Measurements from ENCODE around the gene MAGEA8. TPM values are rescaled to one million over a fixed set of nuclear protein-coding genes. Genes with fewer than 3 reads are reported as not detected.

Gene MAGEA8
- total and polyA plus RNA-seq, 7 donors: not detected

DNA sequence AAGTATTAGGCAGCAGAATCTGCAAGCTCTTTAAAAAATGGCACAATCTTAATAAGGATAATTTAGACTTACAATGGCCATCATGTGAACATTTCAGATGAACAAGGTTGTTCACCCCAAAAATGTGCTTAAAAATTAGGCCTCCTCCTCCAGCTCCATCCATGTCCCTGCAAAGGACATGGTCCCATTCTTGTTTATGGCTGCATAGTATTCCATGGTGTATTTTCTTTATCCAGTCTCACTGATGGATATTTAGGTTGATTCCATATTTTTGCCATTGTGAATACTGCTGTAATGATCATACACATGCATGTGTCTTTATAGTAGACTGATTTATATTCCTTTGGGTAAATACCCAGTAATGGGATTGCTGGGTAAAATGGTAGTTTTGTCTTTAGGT, 29.1 kb upstream of the MAGEA8 start:
- no peak overlapping the region for H3K4me3 ChIP-seq
- H3K36me3 ChIP-seq: no peaks in the 10 kb centered on the region
- H3K27me3 ChIP-seq: no peaks in the 10 kb centered on the region
- no peak overlapping the region for H3K27ac ChIP-seq
- DNase-seq: no peak
- TF ChIP-seq, protein P1, sequence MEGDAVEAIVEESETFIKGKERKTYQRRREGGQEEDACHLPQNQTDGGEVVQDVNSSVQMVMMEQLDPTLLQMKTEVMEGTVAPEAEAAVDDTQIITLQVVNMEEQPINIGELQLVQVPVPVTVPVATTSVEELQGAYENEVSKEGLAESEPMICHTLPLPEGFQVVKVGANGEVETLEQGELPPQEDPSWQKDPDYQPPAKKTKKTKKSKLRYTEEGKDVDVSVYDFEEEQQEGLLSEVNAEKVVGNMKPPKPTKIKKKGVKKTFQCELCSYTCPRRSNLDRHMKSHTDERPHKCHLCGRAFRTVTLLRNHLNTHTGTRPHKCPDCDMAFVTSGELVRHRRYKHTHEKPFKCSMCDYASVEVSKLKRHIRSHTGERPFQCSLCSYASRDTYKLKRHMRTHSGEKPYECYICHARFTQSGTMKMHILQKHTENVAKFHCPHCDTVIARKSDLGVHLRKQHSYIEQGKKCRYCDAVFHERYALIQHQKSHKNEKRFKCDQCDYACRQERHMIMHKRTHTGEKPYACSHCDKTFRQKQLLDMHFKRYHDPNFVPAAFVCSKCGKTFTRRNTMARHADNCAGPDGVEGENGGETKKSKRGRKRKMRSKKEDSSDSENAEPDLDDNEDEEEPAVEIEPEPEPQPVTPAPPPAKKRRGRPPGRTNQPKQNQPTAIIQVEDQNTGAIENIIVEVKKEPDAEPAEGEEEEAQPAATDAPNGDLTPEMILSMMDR (IDR thresholded peaks at IDR 0.05): no peak
- TF ChIP-seq EP300 (IDR thresholded peaks at IDR 0.05): no peak
- H3K9me3 ChIP-seq: peaks cover 0 to 3% (median 0%) of the 10 kb centered on the region in 4 donors
- no peaks in the 10 kb centered on the region for H3K4me1 ChIP-seq
- intact Hi-C loops (cut with DNase I): no loop called here

DNA sequence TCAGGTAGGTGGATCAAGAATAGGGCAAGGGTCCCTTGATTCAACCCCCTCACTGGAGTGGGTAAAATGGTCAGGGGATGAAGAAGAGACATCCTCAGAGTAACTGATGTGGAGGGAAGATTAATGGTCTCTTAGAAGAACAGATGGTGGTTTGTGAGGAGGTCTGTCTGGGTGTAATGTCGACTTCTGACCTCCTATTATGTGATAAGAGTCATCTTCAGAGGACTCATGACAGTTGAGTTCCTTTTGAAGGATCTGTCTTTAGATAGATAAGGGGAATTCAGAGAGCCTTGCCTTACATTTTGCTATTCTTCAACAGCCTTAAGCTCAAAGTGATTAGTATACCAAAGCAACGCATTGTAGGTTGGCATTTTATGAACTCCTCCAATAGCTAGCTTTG, 27.1 kb upstream of the MAGEA8 start:
- no peak for TF ChIP-seq POLR2A (IDR thresholded peaks at IDR 0.05)
- TF ChIP-seq, protein P1 (IDR thresholded peaks at IDR 0.05): no peak
- no peak for TF ChIP-seq POLR2AphosphoS5 (IDR thresholded peaks at IDR 0.05)
- TF ChIP-seq EP300 (IDR thresholded peaks at IDR 0.05): no peak
- Histone ChIP-seq H3K9me3 (peaks cover 0 to 3% (median 0%) of the 10 kb centered on the region in 4 donors), H3K4me1 (no peaks in the 10 kb centered on the region), H3K36me3 (no peaks in the 10 kb centered on the region), H3K4me3 (no peak overlapping the region), H3K27ac (no peak overlapping the region), H3K27me3 (no peaks in the 10 kb centered on the region)
- WGBS, 2 donors: 63 to 66% methylated on average over 2 of the region's 2 CpGs
- no peak for DNase-seq
- intact Hi-C loops (cut with DNase I): no loop called here

DNA sequence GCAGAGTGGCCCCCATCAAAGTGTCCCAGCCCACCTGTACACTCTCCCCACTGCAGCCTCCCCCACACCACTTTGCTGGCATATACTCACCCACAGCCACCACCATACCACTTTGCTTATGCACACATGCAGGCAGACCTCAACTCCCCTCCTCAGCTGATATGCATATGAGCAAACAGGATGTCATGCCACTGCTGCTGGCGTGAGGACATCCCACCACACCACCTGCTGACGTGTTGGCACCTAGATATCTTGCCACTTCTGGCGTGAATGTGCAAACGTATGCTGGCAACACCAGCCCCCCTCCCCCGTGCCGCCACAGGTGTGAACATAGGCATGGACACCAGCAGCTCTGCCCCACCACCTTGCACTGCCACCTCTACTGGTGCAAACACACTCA, 22.4 kb upstream of the MAGEA8 start:
- intact Hi-C loops (cut with DNase I): no loop called here
- WGBS, 2 donors: 92 to 93% methylated on average over 6 of the region's 6 CpGs
- Histone ChIP-seq H3K9me3 (peaks cover 0 to 6% (median 0%) of the 10 kb centered on the region in 4 donors), H3K4me1 (no peaks in the 10 kb centered on the region), H3K36me3 (no peaks in the 10 kb centered on the region), H3K27me3 (no peaks in the 10 kb centered on the region), H3K27ac (no peak overlapping the region), H3K4me3 (no peak overlapping the region)
- TF ChIP-seq EP300 (IDR thresholded peaks at IDR 0.05): no peak
- TF ChIP-seq, protein P1 (IDR thresholded peaks at IDR 0.05): no peak
- no peak for TF ChIP-seq POLR2AphosphoS5 (IDR thresholded peaks at IDR 0.05)
- no peak for TF ChIP-seq POLR2A (IDR thresholded peaks at IDR 0.05)
- DNase-seq: no peak

DNA sequence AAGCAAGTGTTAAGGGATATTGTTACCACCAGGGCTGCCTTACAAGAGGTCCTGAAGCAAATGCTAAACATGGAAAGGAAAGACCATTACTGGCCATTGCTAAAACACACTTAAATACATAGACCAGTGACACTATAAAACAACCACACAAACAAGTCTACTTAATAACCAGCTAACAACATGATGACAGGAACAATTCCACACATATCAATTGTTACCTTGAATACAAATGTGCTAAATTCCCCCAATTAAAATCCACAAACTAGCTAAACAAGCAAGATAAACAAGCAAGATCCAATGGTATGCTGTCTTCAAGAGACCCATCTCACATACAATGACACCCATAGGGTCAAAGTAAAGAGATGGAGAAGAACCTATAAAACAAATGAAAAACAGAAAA, 20.5 kb upstream of the MAGEA8 start:
- no peaks in the 10 kb centered on the region for H3K27me3 ChIP-seq
- no peaks in the 10 kb centered on the region for H3K4me1 ChIP-seq
- DNase-seq: no peak
- peaks cover 0 to 6% (median 0%) of the 10 kb centered on the region in 4 donors for H3K9me3 ChIP-seq
- H3K36me3 ChIP-seq: no peaks in the 10 kb centered on the region
- H3K27ac ChIP-seq: no peak overlapping the region
- intact Hi-C loops (cut with DNase I): no loop called here
- no peak overlapping the region for H3K4me3 ChIP-seq
- TF ChIP-seq, protein P1 (IDR thresholded peaks at IDR 0.05): no peak
- TF ChIP-seq POLR2AphosphoS5 (IDR thresholded peaks at IDR 0.05): no peak
- no peak for TF ChIP-seq POLR2A (IDR thresholded peaks at IDR 0.05)
- no peak for TF ChIP-seq EP300 (IDR thresholded peaks at IDR 0.05)

DNA sequence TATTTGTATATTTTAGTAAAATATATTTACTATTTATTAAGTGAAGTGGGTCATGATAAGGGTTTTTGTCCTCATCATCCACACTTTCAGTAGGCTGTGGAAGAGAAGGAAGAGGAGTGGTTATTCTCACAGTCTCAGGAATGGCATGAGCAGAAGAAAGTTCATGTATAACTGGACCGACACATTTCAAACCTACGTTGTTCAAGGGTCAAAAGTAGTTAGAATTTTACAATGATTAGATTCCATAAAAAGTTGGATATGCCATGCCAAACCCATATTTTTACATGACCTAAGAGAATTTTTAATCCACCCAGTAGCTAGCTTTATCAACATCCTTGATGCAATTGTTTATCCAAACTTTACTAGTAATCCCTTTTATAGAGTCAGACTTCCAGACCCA, 15.6 kb upstream of the MAGEA8 start:
- H3K27me3 ChIP-seq: no peaks in the 10 kb centered on the region
- peaks cover 0 to 1% (median 0%) of the 10 kb centered on the region in 4 donors for H3K9me3 ChIP-seq
- no peak for TF ChIP-seq POLR2A (IDR thresholded peaks at IDR 0.05)
- intact Hi-C loops (cut with DNase I): no loop called here
- no peak overlapping the region for H3K27ac ChIP-seq
- no peak for DNase-seq
- no peaks in the 10 kb centered on the region for H3K4me1 ChIP-seq
- H3K4me3 ChIP-seq: no peak overlapping the region
- 10 to 67% methylated on average over 2 of the region's 2 CpGs for WGBS, 2 donors
- H3K36me3 ChIP-seq: no peaks in the 10 kb centered on the region
